ENCODE data around the gene ATP6V0A1. TPM values are rescaled to one million over a fixed set of nuclear protein-coding genes. Genes with fewer than 3 reads are reported as not detected.
"Not testable (repeated sequence)": the region's sequence is repeated elsewhere in the genome, so short reads cannot be mapped to it uniquely, and the experiment has no call there.

Gene ATP6V0A1
- total RNA-seq = 1 to 10 TPM; 4.6 to 6.0 TPM

DNA sequence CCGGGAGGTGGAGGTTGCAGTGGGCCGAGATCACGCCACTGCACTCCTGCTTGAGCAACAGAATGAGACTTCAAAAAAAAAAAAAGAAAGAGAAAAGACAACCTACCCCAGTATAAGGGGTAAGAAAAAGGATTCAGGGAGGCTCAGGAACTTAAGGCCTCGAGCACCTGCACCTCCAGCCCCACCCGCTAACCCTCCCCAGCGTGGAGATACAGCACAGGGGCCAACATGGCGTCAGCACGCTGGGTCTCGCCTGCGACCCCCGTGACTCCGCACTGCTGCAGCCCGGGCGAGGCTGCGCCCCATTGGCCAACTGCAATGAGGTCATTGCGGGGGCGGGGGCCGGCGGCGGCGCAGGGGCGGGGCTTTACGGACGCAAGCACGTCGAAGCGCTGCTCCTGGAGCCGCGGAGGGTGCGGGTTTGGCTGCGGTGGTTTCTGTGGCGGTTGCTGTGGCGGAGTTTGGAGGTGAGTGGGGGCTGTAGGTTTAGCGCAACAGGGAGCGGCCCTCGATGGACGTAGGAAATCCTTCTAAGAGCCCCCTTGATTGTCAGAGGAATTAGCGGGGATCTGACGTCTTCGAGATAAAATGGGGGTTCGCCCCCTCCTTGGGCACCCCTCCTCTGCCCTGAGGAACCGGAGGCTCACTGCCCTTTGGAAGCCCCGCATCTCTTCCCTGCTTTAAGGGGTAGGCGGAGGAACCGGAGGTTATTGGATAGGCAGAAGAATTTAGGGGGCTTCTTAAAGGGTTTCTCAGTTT, at the start of gene ATP6V0A1:
TSS of gene ATP6V0A1 (plus strand) at position 382 of the 759 bp plus-strand sequence. CDS start 2,017 bp downstream, outside the sequence.
- Mint-ChIP-seq H3K27ac (peak within 1 kb of the TSS; percentile 80), H3K9me3 (ENCODE audit: low read depth) (no peaks in the 10 kb centered on the region), H3K4me1 (peaks cover 40% of the 10 kb centered on the region), H3K4me3 (peak within 1 kb of the TSS; percentile 75), H3K27me3 (peaks cover 45% of the 10 kb centered on the region), H3K36me3 (peaks cover 2% of the 10 kb centered on the region)
- DNase-seq (peak; percentile 94), ATAC-seq (peak; percentile 96)
- CTCF ChIA-PET = interaction anchor here (0.7 to 1.4 kb wide), 4 partner anchors 18 to 93 kb away, joined by 3 to 4 read pairs (median 4); no protein-coding TSS in a partner anchor

DNA sequence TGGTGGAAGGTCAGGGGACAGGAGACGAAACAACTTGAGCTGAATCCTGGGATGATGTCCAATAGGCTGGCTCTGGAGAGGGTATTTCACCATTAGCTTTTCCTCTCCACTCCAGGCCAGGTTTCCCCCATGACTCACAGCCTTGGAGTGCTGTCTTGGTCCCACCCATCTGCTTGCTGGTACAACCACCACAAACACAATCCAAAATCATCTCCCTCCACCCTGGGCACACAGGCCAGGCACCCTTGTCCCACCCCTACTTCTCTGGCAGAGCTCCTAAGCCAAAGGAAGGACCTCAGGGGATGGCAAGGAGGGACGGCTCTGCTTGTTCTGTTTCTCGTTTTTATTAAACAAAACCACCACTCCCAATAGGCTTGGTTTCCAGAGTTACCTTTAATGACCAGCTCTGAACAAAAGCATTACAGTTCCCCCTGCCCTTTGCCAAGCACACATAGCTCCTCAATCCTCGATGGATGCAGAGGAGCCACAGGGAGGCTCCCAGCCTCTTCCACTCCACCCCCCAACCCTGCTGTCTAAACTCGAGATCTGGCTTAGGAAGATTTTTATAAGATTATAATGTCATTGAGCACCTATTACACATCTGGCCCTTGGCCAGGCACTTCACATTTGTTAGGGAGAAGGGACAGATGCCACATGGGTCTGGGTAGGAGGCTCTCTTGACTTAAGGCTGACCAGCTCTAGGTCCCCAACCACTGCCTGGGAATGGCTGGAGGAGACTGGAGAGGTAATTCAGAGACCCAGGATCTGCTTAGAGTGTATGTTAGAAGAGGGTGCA, 49.0 kb upstream of the ATP6V0A1 start:
- no peaks in the 10 kb centered on the region for H3K9me3 Mint-ChIP-seq (ENCODE audit: low read depth)
- no peak for DNase-seq
- no peak for ATAC-seq
- no peak overlapping the region for H3K4me3 Mint-ChIP-seq
- H3K4me1 Mint-ChIP-seq = peaks cover 11% of the 10 kb centered on the region
- no peaks in the 10 kb centered on the region for H3K36me3 Mint-ChIP-seq
- CTCF ChIA-PET = interaction anchor here (0.9 to 30.0 kb wide), 6 partner anchors 11 to 188 kb away, joined by 3 to 967 read pairs (median 6); no protein-coding TSS in a partner anchor
- no peaks in the 10 kb centered on the region for H3K27me3 Mint-ChIP-seq
- no peak overlapping the region for H3K27ac Mint-ChIP-seq

DNA sequence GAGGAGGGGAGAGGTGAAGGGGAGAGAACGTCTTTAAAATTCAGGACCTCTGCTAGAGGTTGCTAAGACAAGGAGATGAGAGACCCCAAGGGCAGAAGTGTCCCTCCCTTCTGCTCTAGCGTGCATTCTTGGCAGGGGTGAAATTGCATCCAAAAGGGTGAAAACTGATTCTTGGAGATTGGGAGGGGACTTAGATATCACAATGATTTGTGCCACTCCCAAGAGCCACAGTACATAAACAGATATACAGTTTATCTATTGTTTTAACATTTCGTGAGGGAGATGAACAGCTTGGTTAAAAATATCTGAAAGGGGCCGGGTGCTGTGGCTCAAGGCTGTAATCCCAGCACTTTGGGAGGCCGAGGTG, 48.4 kb upstream of the ATP6V0A1 start:
- Mint-ChIP-seq H3K27me3 (no peaks in the 10 kb centered on the region), H3K9me3 (ENCODE audit: low read depth) (no peaks in the 10 kb centered on the region), H3K27ac (no peak overlapping the region), H3K4me1 (peaks cover 16% of the 10 kb centered on the region), H3K4me3 (no peak overlapping the region), H3K36me3 (no peaks in the 10 kb centered on the region)
- no peak for ATAC-seq
- CTCF ChIA-PET = interaction anchor here (0.7 to 30.0 kb wide), 6 partner anchors 10 to 270 kb away, joined by 3 to 967 read pairs (median 6); no protein-coding TSS in a partner anchor
- DNase-seq = no peak

DNA sequence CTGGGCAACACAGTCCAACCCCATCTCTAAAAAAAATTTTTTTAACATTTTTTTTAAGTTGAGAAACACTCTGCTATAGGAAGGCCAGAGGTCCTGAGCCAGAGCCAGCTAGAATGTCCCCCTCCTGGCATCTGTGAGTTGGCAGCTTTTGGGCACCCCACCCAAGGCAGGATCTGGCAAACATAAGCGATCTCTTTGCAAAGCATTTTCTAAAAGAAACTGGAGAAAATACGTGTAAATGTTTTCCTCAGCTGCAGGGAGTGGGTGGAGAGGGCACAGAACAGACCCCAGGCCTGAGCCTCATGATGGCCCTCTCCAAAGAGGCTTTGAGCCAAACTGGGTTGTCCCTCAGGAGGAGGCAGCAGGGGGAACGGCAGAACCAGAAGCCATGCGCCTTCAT, 47.3 kb upstream of the ATP6V0A1 start:
- Mint-ChIP-seq H3K36me3 (no peaks in the 10 kb centered on the region), H3K27ac (no peak overlapping the region), H3K4me1 (peaks cover 13% of the 10 kb centered on the region), H3K9me3 (ENCODE audit: low read depth) (no peaks in the 10 kb centered on the region), H3K27me3 (no peaks in the 10 kb centered on the region), H3K4me3 (no peak overlapping the region)
- ATAC-seq = no peak
- CTCF ChIA-PET = interaction anchor here (2.5 to 30.0 kb wide), 2 partner anchors 9 to 89 kb away, joined by 10 to 967 read pairs; no protein-coding TSS in a partner anchor
- no peak for DNase-seq

DNA sequence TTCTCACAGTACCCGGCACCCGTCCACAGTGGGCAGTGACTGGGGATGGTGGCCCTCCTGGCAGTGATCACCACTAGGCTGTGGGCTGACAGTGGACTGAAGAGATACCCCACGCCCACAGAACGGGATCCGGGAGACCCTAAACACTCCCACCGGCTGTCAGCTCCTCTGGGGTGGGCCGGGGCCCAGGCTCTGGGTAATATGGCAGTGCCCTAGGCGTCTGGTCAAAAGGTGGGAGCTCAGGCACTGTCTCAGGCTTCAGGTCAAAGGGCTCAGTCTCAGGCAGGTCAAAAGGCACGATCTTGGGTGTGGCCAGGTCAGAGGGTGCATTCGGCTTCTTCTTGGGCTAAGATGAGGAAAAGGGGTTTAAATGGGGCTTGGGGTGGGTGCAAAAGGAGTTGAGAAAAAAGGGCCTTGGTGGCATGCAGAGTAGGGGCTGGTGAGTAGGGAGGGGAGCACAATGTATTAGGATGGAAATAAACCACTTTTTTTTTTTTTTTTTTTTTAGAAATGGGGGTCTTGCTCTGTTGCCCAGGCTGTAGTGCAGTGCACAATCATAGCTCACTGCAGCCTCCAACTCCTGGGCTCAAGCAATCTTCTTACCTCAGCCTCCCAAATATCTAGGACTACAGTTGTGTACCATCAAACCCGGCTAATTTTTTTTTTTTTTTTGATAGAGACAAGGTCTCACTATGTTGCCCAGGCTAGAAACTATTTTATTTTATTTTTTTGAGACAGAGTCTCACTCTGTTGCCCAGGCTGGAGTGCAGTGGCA, 46.6 kb upstream of the ATP6V0A1 start:
- Mint-ChIP-seq H3K9me3 (ENCODE audit: low read depth) (no peaks in the 10 kb centered on the region), H3K4me3 (no peak overlapping the region), H3K4me1 (peaks cover 13% of the 10 kb centered on the region), H3K27me3 (no peaks in the 10 kb centered on the region), H3K27ac (no peak overlapping the region), H3K36me3 (no peaks in the 10 kb centered on the region)
- CTCF ChIA-PET = interaction anchor here (1.2 to 30.0 kb wide), 2 partner anchors 11 to 89 kb away, joined by 3 to 967 read pairs; partner anchors contain the start of gene CAVIN1
- ATAC-seq (no peak), DNase-seq (no peak)

DNA sequence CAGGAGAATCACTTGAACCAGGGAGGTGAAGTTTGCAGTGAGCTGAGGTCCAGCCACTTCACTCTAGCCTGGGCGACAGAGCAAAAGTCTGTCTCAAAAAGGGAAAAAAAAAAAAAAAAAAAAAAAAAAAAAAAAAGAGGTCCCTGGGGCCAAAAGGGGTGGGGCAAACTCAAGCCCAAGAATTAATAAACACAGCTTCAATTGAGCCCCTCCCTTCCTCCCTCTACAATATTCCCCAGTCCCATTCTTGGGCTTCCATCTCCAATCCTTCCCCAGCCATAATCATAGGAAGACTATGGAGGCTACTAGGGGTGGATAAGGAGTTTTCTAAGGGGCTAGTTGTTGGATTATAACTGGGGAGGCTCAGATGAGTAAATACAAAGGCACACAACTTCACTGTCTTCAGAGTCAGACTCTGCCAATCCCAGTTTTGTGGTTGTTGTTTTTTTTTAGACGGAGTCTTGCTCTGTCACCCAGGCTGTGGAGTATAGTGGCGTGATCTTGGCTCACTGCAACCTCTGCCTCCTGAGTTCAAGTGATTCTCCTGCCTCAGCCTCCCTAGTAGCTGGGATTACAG, 45.1 kb upstream of the ATP6V0A1 start:
- H3K9me3 Mint-ChIP-seq (ENCODE audit: low read depth) = no peaks in the 10 kb centered on the region
- H3K36me3 Mint-ChIP-seq = no peaks in the 10 kb centered on the region
- CTCF ChIA-PET = interaction anchor here (0.6 to 30.0 kb wide), 8 partner anchors 8 to 114 kb away, joined by 3 to 967 read pairs (median 3); no protein-coding TSS in a partner anchor
- H3K27ac Mint-ChIP-seq = no peak overlapping the region
- H3K27me3 Mint-ChIP-seq = no peaks in the 10 kb centered on the region
- H3K4me3 Mint-ChIP-seq = no peak overlapping the region
- ATAC-seq (no peak), DNase-seq (no peak)
- peaks cover 7% of the 10 kb centered on the region for H3K4me1 Mint-ChIP-seq

DNA sequence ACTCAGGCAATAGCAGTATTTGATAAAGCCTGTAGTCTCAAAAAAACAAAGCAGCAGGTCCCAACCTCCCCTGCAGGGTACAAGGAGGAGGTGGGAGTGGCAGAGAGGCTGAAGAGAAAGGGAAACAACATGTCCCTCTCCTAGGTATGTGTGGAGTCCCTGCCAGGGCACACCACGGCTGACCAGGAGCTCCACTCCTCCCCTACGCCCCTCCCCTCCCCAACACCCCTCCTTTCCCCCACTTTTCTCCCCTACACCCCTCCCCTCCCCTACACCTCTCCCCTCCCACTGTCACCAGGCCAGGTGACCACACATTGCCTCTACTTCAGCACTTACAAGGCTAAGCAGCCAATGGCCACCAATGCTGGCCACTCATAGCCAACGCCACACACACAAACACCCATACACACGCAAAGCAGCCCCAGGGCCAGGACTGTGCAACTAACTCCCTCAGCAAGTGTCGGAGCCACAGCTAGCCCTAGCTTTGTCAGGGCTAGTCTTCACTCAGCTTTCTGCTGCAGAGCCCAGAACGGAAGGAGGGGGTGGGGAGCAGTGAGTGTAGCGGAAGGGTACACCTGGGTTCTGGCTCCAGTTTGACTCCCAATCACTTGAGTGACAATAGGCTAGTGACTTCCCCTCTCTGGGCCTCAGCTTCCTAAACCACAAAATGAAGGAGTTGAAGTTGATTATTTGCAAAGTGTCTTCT, 43.8 kb upstream of the ATP6V0A1 start:
- DNase-seq = peak; percentile 69
- CTCF ChIA-PET = interaction anchor here (0.8 to 30.0 kb wide), 11 partner anchors 9 to 313 kb away, joined by 3 to 967 read pairs (median 4); no protein-coding TSS in a partner anchor

DNA sequence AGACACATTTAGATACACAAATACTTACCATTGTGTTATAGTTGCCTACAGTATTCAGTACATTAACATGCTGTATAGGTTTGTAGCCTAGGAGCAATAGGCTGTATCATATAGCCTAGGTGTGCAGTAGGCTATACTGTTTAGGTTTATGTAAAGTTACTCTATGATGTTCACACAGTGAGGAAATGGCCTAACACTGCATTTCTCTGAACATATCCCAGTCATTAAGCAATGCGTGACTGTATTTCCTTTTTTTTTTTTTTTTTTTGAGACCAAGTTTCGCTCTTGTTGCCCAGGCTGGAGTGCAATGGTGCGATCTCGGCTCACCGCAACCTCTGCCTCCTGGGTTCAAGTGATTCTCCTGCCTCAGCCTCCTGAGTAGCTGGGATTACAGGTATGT, 40.7 kb upstream of the ATP6V0A1 start:
- CTCF ChIA-PET; DNase-seq; H3K27ac Mint-ChIP-seq; H3K4me3 Mint-ChIP-seq; H3K36me3 Mint-ChIP-seq; ATAC-seq; H3K9me3 Mint-ChIP-seq (ENCODE audit: low read depth): not testable (repeated sequence)
- Mint-ChIP-seq H3K4me1 (peaks cover 20% of the 10 kb centered on the region), H3K27me3 (peaks cover 31% of the 10 kb centered on the region)

More for the DNA sequence above, 43.8 kb upstream of the ATP6V0A1 start:
- Mint-ChIP-seq H3K9me3 (ENCODE audit: low read depth) (no peaks in the 10 kb centered on the region), H3K4me3 (no peak overlapping the region), H3K4me1 (peaks cover 9% of the 10 kb centered on the region), H3K27ac (peak overlapping the region; percentile 39), H3K36me3 (no peaks in the 10 kb centered on the region), H3K27me3 (peaks cover 5% of the 10 kb centered on the region)
- ATAC-seq = peak; percentile 78

DNA sequence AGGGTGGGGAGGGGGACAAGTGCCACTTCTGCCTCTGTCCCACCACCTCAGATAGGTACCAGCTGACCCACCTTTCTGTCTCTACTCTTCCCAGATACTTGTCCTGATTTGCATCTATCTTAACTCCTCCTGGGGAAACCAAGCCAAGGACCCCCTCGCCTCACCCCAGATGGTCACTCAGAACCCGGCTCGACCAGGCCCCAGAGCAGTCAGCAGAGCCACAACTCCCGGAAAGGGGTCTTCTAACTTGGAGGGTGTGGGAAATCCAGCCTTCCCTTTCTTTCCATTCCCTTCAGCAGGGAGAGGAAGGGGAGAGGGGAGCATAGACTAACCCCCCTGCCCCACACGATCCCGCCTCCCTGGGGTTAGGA, 37.6 kb upstream of the ATP6V0A1 start:
- H3K4me1 Mint-ChIP-seq = peaks cover 15% of the 10 kb centered on the region
- H3K27me3 Mint-ChIP-seq = peaks cover 57% of the 10 kb centered on the region
- CTCF ChIA-PET = interaction anchor here (0.8 to 1.9 kb wide), 6 partner anchors 11 to 106 kb away, joined by 3 to 10 read pairs (median 4); no protein-coding TSS in a partner anchor

DNA sequence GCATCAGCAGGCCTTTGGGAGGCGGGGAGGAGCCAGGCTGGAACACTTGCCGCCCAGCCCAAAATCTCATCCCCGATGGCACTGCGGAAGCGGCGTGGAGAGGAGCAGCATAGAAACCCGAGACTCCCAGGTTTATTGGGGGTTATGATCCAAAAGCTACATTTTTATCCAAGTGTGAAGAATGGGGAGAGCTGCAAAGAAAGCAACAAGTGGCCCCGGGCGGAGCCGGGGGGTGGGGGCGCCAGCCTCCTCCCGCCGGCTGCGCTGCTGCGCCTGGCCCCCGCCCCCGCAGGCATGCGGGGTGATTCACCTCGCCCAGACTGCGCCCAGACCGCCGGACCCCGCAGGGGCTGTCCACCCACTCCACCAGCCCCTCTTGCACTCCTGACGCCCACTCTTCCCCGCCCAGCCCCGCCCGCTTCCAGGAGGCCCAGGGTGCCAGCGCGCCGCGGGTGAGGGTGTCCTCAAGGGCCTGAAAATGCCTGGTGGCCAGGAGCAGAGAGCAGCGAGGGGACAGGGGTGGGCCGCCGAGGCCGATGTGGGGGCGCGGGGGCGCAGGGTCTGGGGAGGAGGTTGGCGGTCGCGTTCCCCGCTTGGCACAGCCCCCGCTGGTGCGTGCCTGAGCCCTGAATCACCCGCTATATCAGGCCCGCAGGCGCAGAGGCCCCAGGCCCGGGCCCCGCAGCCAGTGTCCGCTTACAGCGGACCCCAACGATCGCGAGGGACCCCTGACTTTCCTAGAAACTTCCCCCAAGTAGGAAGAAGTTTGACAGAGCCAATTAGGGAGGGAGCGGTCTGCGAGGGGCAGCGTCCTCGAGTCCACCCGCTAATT, 37.0 kb upstream of the ATP6V0A1 start:
- ATAC-seq = peak; percentile 11
- H3K27ac Mint-ChIP-seq = no peak overlapping the region
- peak overlapping the region; percentile 50 for H3K4me3 Mint-ChIP-seq
- H3K36me3 Mint-ChIP-seq = no peaks in the 10 kb centered on the region
- H3K4me1 Mint-ChIP-seq = peaks cover 15% of the 10 kb centered on the region
- H3K9me3 Mint-ChIP-seq (ENCODE audit: low read depth) = no peaks in the 10 kb centered on the region
- DNase-seq = no peak
- CTCF ChIA-PET = interaction anchor here (0.8 to 5.3 kb wide), 11 partner anchors 11 to 109 kb away, joined by 3 to 23 read pairs (median 4); no protein-coding TSS in a partner anchor
- peaks cover 58% of the 10 kb centered on the region for H3K27me3 Mint-ChIP-seq

More for the DNA sequence above, 37.6 kb upstream of the ATP6V0A1 start:
- Mint-ChIP-seq H3K4me3 (peak overlapping the region; percentile 49), H3K9me3 (ENCODE audit: low read depth) (no peaks in the 10 kb centered on the region), H3K27ac (no peak overlapping the region), H3K36me3 (no peaks in the 10 kb centered on the region)
- DNase-seq (no peak), ATAC-seq (no peak)

DNA sequence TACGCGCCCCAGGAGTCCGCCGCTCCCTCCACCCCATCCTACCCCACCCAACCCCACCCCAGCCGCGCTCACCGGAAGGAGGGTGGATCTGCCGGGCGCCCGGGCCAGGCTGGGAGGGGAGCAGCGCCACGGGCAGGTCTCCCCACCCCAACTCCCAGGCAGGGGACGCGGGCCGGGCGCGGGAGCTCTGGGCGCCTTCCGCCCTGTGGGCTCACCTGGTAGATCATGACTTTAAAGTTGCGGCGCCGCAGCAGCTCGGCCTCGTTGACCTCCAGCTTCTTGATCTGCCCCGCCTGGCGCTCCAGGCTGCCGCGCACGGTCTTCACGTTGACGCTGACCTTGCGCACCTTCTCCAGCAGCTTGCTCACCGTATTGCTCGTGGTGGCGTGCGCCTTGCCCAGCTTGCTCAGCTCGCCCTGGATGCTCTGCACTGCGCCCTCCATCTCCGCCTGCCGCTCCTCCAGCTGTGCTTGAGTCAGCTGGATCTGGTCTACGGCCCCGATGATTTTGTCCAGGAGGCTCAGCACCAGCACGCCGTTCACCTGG, 36.2 kb upstream of the ATP6V0A1 start:
- Mint-ChIP-seq H3K27me3 (peaks cover 58% of the 10 kb centered on the region), H3K27ac (no peak overlapping the region), H3K36me3 (no peaks in the 10 kb centered on the region), H3K4me1 (peaks cover 15% of the 10 kb centered on the region), H3K4me3 (peak overlapping the region; percentile 79), H3K9me3 (ENCODE audit: low read depth) (no peaks in the 10 kb centered on the region)
- DNase-seq (peak; percentile 51), ATAC-seq (peak; percentile 71)
- CTCF ChIA-PET = interaction anchor here (0.8 to 5.3 kb wide), 11 partner anchors 13 to 110 kb away, joined by 3 to 23 read pairs (median 4); no protein-coding TSS in a partner anchor
